Fibroblast of peridontal ligament (primary cell): ENCODE data around the gene PHPT1.
"Not testable (repeated sequence)": the region's sequence is repeated elsewhere in the genome, so short reads cannot be mapped to it uniquely, and the experiment has no call there.

ENCODE experiments used
- DNase-seq: peaks from one replicate; pipeline ENCODE4 v3.0.0-alpha.2; 2010; ENCODE audit errors: extremely low read depth

The PHPT1 gene

DNA sequence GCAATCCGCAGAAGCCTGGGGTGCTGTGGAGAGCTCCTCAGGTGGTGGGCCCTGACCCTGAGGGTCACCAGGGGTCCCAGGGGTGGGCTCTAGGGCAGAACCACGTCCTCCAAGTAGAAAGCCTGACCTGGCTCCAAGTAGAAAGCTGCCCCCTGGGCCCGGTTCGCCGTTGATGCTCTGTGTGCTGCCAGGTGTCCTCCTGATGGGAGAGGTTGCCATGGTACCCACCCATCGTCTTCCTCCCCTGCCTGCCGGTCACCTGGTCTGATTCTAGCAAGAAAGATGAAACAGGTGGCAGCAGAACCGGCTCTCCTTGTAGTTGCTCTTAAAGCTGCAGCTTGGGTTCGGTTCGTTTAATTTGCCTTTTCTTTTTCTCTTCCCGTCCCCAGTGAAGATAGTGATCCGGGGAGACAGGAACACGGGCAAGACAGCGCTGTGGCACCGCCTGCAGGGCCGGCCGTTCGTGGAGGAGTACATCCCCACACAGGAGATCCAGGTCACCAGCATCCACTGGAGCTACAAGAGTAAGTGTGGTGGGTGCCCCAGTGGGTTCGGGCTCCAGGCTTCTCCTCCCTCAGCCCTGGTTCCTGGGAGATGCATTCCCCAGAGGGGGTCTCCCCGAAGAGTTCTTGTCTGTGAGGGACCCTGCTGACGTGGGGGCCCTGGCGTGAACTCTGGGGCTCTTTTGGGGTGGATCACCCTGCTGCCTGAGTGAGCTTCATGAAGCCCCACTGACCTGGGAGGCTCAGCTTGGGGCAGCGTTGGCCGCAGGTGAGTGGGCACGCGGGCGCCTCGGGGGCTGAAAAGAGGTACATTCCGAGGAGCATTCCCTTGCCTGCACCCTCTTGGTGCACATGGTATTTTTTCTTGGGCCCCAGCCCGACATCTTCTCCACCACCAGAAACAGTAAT lies 25.8 kb upstream of the PHPT1 start:
- no peak for DNase-seq

DNA sequence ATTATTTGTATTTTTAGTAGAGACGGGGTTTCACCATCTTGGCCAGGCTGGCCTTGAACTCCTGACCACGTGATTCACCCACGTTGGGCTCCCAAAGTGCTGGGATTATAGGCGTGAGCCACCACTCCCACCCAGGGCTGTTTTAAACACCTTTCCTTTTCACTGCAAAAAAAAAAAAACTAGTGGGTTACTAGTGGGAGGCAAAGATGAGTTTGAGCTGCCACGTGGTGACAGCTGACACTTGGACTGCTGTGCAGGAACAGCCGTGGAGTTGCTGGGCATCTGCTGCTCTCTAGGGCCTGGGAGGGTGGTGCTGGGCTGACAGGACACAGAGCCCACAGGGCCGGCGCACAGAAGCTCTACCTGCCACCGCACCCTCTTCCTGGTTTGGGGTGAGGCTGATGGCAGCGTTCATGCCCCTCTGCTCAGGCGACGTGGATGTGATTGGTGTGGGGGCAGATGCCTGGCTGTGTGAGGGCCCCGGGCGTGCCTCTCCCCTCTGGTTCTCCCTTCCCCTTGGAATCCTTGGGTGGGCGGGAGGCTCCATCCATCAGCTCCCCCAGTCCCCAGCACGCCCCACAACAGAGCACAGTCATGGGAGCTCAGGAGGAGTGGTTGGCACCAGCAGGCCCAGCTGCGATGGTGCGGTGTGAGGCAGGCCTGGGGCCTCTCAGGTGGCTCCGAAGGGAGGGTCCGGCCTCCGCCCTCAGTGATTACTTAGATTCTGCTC lies 24.5 kb upstream of the PHPT1 start:
- no peak for DNase-seq

DNA sequence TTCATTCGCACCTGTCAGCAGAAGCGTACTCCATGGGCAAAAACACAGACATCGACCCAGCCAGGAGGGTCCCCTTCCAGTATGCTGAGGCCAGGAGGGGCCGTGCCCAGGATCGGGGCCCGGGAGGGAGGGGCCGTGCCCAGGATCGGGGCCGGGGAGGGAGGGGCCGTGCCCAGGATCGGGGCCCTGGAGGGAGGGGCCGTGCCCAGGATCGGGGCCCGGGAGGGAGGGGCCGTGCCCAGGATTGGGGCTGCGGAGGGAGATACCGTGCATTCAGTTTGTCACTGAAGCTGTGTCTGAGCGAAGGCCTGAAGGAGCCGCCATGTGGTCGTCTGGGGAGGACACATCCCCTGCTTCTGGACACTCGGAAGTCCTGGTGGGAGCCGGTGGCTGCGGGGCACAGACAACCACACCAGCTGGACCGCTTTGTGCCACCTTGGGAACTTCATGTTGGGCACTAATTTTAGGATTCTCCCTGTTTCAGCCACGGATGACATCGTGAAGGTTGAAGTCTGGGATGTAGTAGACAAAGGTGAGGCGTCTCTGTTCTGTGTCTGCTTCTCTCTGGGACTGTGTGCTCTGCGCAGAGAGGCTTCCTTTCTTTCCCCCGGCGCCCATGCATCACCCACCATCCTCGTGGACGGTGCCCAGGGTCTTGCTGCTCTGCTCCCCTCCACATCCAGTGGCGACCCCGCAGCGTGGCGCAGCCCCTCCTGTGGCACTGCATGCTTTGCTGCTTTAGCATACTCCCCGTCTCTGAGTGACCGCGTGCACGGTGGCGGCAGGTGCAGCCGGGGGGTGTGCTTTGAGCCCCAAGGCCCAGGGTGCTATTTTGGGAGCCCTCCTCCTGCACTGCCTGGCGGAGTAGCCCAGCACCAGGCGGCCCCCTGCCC lies 23.7 kb upstream of the PHPT1 start:
- no peak for DNase-seq

DNA sequence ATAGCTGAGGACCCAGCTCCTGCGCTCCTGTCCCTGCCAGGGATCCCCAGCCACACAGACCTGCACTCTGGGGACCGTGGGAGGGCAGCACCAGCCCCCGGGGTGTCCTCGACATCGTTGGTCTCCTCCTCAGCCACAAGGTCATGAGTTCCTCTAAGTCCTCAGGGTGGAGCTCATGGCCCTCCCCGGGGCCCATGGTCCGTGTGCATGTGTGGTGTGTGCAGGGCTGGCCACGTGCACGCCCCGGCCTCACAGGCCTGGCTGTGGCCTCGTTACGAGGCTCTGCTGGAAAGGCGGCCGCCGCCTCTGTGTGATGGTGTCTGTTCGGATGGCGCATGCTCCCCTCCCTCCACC lies 23.0 kb upstream of the PHPT1 start:
- DNase-seq = no peak

DNA sequence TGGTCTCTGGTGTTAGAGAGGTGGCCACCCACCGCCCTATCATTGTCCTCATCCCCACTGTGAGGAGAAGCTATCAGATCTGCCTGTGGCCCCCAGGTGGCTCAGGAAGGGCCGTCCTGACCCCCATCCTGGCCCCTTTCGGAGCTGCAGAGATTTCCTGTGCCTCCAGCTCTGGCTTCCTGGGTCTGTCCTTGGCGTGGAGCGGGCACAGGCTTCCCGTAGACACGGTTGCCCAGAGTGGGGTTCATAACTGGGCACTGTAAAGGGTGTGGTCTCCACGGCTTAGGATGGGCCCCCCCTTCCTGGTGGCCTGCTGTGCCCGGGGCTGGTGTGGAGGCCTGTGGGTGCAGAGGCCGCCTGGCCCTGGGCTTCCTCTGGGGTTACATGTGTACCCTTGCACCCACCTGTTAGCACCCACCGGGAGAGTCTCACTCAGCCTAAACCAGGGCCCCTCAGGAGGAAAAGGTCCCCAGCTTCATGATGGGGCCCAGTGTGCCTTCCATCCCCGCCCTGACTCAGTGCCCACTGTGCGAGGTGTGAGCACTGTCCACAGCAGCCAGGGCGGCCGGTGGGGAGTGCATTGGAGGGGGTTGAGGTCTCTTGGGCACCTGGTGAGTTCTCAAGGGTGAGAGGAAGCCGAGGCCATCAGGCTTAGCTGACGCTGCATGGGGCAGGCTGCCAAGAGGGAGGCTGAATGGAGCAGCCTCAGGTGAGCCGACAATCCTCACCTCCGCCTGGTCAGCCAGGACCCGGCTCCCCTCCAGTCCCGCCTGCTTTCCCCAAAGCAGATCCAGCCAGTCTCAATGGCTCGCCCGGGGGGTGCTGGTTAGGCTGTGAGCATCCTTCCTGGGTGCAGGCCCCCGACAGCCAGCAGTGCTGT lies 22.3 kb upstream of the PHPT1 start:
- no peak for DNase-seq

DNA sequence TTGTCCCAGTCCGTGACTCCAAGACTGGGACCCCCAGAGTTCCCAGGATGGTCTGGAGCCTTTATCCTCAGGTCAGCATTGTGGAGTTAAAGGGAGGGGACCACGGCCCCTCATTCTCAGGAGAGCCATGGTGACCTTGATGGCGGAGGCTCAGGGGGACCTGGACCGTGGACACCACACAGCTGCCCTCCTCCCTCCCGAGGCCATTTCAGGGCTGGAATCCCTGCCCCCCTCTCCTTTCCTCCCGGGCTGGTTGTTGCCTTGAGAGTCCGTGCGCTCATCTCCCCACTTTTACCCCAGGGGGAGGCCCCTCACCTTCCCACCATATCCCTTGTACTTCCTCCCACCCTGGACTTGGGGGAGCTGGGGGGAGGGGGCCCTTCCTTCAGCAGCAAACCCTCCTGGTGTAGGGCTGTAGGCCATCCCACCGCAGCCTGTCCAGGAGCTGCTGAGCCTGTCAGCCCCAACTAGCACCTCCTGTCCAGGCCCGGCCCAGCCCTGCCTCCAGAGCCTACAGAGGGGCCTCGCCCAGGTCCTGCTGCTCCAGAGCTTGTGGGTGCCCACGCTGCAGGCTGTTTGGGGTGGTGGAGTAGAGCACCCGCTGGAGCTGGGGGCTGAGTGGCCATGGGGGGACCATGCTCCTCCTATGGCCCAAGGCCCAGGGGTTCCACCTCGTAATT lies 21.3 kb upstream of the PHPT1 start:
- no peak for DNase-seq

DNA sequence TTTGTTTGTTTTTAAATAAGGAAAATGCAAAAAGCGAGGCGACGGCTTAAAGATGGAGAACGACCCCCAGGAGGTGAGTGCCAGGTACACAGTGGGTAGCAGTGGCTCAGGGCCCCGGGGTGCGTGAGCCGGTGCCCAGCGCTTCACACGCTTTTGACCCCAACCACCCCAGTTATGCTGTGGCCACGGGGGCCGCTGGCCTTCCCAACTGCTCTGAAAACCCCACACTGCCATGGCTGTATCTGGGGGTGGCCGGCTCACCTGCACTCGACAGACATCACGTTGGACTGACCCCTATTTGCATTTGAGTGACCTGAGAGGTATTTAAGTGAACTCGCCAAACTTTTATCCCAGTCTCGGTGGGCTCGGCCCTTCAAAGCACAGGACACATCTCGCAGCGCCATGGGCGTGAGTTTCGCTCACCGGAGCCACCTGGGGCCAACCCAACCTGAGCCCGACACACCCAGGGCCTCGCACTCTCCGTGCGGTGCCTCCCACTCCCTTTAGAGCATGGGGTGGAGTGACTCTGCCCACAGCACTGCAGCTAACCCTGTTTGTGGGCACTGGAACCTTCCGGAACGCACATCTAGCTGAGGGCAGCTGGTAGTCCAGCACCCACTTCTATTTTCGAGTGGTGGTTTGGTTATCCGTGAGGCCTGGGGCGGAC lies 20.6 kb upstream of the PHPT1 start:
- no peak for DNase-seq

DNA sequence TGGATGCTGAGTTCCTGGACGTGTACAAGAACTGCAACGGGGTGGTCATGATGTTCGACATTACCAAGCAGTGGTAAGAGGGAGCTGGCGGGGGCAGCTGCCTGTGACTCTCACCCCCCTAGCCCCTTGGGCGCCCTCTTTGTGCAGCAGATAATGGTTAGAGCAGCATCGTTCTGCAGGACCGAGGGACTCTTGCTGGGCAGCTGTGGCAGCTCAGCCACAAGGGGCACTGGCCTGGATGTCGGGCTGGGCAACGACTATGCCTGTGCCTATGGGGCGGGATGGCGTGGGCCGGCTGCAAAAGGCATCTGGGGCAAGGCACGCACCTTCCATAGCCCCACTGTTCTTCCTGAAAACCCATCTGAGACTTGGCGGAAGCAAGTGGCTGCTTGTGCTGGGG lies 19.8 kb upstream of the PHPT1 start:
- no peak for DNase-seq

DNA sequence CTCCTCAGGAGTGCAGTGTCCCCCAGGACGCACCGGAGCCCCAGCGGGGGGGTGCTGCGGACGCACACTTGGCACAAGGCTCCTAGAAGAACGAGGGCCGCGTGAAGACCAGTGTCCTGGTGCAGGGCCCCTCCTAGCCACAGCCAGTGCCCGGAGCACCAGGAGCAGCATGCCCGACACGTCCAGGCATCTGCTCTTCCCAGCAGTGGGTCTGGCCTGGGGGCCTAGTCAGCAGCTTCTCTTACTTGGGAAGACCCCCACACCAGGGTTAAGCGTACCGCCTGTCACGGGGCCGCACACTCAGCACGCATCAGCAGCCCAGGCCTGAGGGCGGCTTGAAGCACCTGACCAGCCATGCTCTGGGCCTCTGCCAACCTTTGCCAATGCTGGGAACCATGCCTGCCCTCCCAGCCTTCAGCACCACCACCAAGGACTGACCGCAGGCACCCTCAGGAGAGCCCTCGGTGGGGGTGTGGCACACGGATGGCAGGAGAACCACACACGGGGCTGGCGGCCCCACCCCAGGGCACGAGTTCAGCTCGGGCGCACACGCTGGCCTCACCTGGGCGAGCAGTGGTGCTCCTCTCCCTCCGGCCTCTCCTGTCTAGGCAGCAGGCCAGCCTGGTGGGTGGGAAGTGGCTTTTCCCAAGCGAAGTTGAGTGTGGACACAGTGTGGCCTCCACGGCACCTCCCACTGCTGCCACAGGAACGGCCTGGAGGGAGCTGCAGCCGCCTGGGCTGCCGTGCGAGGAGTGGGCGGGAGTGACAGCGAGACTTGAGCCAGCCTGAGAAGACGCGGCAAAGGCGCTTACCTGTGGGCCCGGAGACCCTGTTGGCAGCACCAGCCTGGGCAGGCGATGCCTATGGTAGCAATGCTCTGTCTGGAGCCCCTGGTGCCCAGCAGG lies 19.0 kb upstream of the PHPT1 start:
- no peak for DNase-seq

DNA sequence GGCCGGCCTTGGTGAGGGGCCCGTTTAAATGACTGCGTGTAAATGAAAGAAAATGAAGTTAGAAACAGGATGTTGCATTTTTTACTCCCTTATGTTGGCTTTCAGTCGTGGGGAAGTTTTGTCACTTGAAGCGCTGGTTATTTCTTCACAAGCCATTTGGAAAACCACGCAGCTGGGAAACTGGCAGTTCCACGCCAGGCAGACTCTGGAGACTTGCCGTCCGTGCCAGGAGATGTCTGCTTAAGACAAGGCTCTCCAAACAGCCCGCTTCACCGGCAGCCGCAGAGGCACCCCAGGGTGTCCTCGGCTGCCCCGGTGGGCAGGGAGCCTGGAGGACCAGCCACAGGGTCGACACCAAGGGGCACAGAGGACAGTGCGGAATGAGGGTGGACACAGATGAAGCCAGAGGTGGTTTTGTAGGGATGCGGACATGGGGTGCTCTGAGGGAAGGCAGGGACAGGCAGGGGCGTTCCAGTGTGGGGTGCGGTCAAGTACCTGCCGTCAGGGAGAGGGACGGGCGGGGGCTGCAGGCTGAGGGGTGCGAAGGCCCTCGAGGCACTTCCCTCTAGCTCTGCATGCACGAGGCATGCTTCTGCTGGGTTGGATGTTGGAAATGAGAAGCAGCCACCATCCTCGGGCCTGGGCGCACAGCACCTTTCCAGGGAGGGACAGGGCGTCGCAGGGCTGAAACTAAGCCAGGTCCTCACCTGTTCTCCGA lies 18.0 kb upstream of the PHPT1 start:
- no peak for DNase-seq

DNA sequence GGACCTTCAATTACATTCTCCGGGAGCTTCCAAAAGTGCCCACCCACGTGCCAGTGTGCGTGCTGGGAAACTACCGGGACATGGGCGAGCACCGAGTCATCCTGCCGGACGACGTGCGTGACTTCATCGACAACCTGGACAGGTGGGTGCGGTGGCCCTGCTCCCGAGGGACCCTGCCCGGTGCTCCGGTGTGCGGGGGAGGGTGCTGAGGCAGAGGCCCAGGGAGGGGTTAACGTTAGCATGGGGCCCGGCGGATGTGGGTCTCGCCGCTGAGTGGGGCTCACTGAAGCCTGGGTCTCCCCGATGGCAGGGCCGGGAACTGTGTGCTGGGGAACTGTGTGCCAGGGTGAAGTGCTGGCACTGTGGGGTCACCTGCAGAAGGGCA lies 17.5 kb upstream of the PHPT1 start:
- no peak for DNase-seq

DNA sequence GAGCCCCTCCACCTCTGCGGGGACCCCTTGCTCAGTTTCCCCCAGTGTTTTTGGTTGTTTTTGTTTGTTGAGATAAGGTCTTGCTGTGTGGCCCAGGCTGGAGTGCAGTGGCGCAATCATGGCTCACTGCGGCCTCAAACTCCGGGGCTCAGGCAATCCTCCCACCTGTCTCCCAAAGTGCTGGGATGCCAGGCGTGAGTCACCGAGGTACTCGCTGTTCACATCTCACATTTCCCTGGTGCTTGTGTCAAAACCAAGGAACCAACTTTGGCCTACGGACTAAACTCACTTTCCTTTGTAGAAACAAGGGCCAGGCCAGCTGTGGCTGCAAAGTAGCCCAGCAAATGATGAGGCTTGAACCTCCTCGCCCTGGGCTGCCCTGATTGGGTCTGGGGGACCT lies 16.6 kb upstream of the PHPT1 start:
- no peak for DNase-seq

DNA sequence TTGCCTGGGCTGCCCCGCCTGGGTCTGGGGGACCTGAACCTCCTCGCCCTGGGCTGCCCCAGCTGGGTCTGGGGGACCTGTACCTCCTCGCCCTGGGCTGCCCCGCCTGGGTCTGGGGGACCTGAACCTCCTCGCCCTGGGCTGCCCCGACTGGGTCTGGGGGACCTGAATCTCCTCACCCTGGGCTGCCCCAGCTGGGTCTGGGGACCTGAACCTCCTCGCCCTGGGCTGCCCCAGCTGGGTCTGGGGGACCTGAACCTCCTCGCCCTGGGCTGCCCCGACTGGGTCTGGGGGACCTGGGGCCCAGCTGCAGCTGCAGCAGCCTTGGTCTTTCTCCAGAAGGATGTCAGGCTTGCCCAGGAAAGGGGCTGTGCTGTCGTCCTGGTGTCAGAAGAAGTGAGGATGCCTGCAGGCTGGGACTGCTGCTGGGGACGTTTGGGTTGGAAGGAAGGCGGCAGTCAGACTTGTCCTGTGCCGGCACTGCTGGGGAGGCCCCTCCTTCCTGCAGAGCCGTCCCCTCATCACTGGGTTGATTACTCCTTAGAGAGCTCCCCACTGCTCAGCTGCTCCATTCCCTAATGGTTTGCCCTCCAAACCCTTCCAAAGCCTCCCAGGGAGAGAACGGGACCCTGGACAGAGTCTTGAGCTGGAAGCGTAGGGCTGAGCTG lies 15.7 kb upstream of the PHPT1 start:
- not testable (repeated sequence) for DNase-seq

DNA sequence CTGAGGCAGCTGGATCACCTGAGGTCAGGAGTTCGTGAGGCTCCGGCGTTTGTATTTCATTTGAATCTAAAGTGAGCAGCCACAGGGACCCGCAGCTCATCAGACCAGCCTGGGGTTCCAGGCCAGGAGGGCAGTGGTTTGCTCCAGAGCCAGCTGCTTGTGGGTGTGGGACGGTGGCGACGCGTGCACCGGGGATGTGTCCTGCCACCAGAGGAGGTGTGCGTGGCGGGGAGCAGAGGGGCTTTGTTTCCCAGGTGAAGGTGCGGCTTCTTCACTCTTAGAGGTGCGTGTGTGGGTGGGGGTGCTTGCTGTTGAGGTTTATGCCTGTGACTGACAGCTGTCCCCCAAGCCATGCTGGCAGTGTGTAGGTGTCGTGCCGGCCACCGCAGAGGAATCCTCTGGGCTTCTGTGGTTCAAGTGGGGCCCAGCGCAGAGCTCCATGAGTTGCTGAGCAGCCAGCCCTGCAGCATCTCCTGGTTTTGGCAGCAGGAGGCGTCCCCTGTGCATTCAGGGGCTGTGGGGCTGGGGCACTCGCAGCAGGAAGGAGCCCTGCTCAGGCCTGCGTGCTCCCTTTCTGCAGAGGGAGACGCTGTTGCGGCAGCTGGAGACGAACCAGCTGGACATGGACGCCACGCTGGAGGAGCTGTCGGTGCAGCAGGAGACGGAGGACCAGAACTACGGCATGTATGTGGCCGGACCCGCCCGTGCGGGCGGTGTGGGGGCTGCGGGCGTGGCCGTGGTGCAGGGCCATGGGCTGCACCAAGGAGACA lies 13.9 kb upstream of the PHPT1 start:
- DNase-seq = no peak

DNA sequence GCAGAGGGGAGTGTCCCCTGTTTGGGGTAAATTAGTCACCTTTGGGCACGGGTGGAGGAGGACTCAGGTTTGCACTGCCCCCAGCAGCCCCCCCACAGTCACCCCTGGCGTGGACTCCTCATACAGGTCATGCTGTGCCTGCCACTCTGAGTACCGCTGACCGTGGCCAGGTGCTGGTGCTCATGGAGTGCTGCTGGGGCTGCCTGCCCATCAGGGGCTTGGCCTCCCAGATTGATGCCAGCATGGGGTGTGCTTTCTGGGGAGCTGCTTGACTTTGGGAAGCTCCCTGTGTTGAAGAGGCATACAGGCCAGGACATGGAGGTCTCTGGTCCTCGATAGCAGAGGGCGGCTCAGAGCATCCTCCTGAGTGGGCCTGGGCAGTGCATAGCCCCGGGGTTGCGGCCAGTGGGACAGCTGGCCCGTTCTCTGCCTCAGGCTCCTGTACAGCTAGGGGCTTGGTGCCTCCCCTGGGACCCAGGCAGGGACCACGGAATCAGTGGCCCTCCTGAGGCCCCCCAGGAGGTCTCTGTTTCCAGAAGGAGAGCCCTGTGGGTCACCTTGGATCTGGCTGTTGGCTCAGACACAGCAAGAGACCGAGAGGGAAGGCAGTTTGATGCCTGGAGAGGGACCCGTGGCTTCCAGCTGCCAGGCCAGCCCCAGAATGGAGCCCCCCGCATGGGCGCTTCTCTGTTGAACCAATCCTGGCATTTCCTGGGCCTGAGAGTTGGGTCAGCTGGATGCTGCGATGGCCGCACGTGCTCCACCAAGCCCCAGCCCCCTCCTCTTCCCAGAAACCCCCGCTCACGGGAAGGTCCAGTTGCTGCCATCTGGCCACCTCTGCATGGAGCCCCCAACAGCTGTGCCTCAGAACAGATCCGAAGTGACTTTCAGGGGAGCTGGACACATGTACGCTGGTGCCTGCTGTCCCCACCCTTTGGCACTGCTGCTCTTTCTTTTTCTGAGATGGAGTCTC lies 13.0 kb upstream of the PHPT1 start:
- DNase-seq = no peak
